Smooth muscle cell (in vitro differentiated cells): ENCODE data around the gene LY6G5B. TPM values are rescaled to one million over a fixed set of nuclear protein-coding genes. Genes with fewer than 3 reads are reported as not detected.

Source experiments
- DNase-seq: peaks from one replicate; lab custom pipeline; 2025; ENCODE audit not compliant: unreplicated experiment; lab: John Stamatoyannopoulos, UW
- H2AFZ ChIP-seq: fragments of 200-600 bp; sonication (generic); 2 replicates; pipeline ENCODE4 v1.6.0; 2016; ENCODE audit warnings: antibody characterized with exemption, low read depth, mild to moderate bottlenecking
- H3F3A ChIP-seq: fragments of 200-600 bp; sonication (generic); 2 replicates; pipeline ENCODE4 v1.6.0; 2017; ENCODE audit warnings: antibody characterized with exemption, low read depth
- H3K27ac ChIP-seq: fragments of 200-600 bp; sonication (generic); 2 replicates; pipeline ENCODE4 v1.5.1; 2016; ENCODE audit warnings: low read depth, mild to moderate bottlenecking
- H3K27me3 ChIP-seq: fragments of 200-600 bp; sonication (generic); 2 replicates; pipeline ENCODE4 v1.6.1; 2016; ENCODE audit warnings: low read depth, mild to moderate bottlenecking
- H3K36me3 ChIP-seq: fragments of 200-600 bp; sonication (generic); 2 replicates; pipeline ENCODE4 v1.5.1; 2016; ENCODE audit warnings: low read depth
- H3K4me1 ChIP-seq: fragments of 200-600 bp; sonication (generic); 2 replicates; pipeline ENCODE4 v1.5.1; 2016; ENCODE audit warnings: low read depth
- H3K4me2 ChIP-seq: fragments of 200-600 bp; sonication (generic); 2 replicates; pipeline ENCODE4 v1.6.0; 2016; ENCODE audit warnings: mild to moderate bottlenecking
- H3K4me3 ChIP-seq: fragments of 200-600 bp; sonication (generic); 2 replicates; pipeline ENCODE4 v1.5.1; 2016; ENCODE audit warnings: mild to moderate bottlenecking
- H3K79me2 ChIP-seq: fragments of 200-600 bp; sonication (generic); 2 replicates; pipeline ENCODE4 v1.6.0; 2016; ENCODE audit warnings: low read depth, mild to moderate bottlenecking
- H3K9ac ChIP-seq: fragments of 200-600 bp; sonication (generic); 2 replicates; pipeline ENCODE4 v1.6.0; 2016; ENCODE audit warnings: low read depth
- H3K9me3 ChIP-seq: fragments of 200-600 bp; sonication (generic); replicated peaks from 2 replicates; pipeline ENCODE4 v1.5.1; 2016; ENCODE audit warnings: low read depth
- H4K20me1 ChIP-seq: fragments of 200-600 bp; sonication (generic); 2 replicates; pipeline ENCODE4 v1.6.0; 2016; ENCODE audit warnings: low read depth
- WGBS: methylation state at CpG from one replicate; pipeline ENCODE4 v1.1.7; 2016; ENCODE audit warnings: low lambda C conversion rate; 5-methylcytosine and 5-hydroxymethylcytosine counted together
- polyA plus RNA-seq: library from polyadenylated mRNA; unstranded; fragments of >200 nt; fragmentation: Nextera tagmentation; extraction: Ambion mirVana; gene quantifications from 2 replicates; pipeline ENCODE4 v1.2.1, GENCODE V29; 2016
- total RNA-seq: library from RNA; depleted of rRNA; stranded (reverse); fragments of >200 nt; gene quantifications from 2 replicates; pipeline ENCODE4 v1.2.3, GENCODE V29; 2014
- TF ChIP-seq, protein P1 (sequence below): fragments of 200-600 bp; sonication (generic); IDR thresholded peaks from 2 replicates; pipeline ENCODE4 v1.5.1; 2017; ENCODE audit warnings: borderline replicate concordance, mild to moderate bottlenecking, antibody characterized with exemption; ENCODE audit not compliant: insufficient read depth, poor library complexity, severe bottlenecking

LY6G5B gene
- total and polyA plus RNA-seq, 2 experiments from 2014 or later = 1.5 to 5.6 TPM

DNA sequence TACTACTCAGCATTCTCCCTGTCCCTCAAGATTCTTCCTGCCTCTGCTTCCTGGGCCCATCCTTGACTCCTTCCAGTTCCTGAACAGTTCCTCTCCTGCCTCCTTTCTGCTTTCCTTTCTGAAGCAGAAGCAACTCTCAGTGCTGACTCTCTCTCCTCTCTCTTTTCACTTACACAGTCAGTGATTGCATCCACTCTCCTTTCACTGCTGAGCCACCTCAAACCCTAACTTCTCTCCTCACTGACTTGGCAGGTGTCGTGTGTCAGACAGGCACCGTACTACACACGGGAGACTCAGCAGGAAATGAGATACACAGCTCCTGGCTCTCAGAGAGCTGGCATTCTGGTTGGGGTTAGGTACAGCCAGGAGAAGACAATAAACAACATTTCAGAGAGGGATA is 27.8 kb downstream of the LY6G5B start:
- H3K9me3 ChIP-seq = no peaks in the 10 kb centered on the region
- H2AFZ ChIP-seq = no peak overlapping the region
- H3K9ac ChIP-seq = no peak overlapping the region
- no peak overlapping the region for H3K27ac ChIP-seq
- H3K4me1 ChIP-seq = peaks cover 10% of the 10 kb centered on the region
- H3F3A ChIP-seq = no peaks in the 10 kb centered on the region
- TF ChIP-seq, protein P1, sequence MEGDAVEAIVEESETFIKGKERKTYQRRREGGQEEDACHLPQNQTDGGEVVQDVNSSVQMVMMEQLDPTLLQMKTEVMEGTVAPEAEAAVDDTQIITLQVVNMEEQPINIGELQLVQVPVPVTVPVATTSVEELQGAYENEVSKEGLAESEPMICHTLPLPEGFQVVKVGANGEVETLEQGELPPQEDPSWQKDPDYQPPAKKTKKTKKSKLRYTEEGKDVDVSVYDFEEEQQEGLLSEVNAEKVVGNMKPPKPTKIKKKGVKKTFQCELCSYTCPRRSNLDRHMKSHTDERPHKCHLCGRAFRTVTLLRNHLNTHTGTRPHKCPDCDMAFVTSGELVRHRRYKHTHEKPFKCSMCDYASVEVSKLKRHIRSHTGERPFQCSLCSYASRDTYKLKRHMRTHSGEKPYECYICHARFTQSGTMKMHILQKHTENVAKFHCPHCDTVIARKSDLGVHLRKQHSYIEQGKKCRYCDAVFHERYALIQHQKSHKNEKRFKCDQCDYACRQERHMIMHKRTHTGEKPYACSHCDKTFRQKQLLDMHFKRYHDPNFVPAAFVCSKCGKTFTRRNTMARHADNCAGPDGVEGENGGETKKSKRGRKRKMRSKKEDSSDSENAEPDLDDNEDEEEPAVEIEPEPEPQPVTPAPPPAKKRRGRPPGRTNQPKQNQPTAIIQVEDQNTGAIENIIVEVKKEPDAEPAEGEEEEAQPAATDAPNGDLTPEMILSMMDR = no peak
- peaks cover 24% of the 10 kb centered on the region for H3K79me2 ChIP-seq
- no peak overlapping the region for H3K4me3 ChIP-seq
- WGBS = 91% methylated on average over 3 of the region's 3 CpGs
- no peaks in the 10 kb centered on the region for H3K36me3 ChIP-seq
- H3K27me3 ChIP-seq = no peaks in the 10 kb centered on the region
- H4K20me1 ChIP-seq = peaks cover 5% of the 10 kb centered on the region
- no peak for DNase-seq
- H3K4me2 ChIP-seq = no peak overlapping the region

DNA sequence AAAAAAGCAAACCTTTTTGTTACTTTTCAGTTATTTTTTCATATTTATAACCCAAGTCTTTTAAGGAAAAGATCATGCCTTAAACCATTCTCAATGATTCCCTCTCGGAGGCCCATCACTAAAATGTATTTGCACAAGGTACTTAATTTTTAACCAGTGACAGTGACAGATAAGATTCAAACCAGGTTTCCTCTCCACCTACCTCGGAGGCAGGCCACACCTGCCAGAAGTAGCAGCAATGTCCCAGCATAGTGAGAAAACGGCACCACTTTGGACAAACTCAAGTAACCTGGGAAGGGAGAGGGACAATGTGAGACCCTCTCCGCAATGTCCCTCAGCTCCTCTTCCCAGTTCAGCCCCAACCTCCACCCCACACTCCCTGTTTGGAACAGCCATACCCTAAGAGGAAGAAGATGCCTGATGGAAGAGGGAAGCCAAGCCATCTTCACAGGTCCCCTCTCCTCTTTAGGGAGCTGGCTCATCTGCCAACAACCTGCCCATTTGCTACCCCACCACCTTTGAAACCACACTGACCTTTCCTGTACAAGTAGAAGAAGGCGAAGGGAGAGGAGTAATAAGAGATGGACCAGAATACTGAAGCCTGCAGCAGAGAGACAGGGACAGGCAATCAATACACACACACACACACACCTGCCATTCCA is 31.1 kb downstream of the LY6G5B start:
- H3F3A ChIP-seq = no peaks in the 10 kb centered on the region
- H3K27ac ChIP-seq = no peak overlapping the region
- over 99% methylated on average over 5 of the region's 5 CpGs for WGBS
- peaks cover 27% of the 10 kb centered on the region for H3K79me2 ChIP-seq
- no peak overlapping the region for H3K4me2 ChIP-seq
- no peak overlapping the region for H3K9ac ChIP-seq
- H3K4me1 ChIP-seq = peaks cover 10% of the 10 kb centered on the region
- H3K27me3 ChIP-seq = no peaks in the 10 kb centered on the region
- H3K9me3 ChIP-seq = no peaks in the 10 kb centered on the region
- H4K20me1 ChIP-seq = peaks cover 5% of the 10 kb centered on the region
- H2AFZ ChIP-seq = no peak overlapping the region
- no peaks in the 10 kb centered on the region for H3K36me3 ChIP-seq
- H3K4me3 ChIP-seq = peak overlapping the region; percentile 2
- DNase-seq = no peak
- TF ChIP-seq, protein P1 = no peak

DNA sequence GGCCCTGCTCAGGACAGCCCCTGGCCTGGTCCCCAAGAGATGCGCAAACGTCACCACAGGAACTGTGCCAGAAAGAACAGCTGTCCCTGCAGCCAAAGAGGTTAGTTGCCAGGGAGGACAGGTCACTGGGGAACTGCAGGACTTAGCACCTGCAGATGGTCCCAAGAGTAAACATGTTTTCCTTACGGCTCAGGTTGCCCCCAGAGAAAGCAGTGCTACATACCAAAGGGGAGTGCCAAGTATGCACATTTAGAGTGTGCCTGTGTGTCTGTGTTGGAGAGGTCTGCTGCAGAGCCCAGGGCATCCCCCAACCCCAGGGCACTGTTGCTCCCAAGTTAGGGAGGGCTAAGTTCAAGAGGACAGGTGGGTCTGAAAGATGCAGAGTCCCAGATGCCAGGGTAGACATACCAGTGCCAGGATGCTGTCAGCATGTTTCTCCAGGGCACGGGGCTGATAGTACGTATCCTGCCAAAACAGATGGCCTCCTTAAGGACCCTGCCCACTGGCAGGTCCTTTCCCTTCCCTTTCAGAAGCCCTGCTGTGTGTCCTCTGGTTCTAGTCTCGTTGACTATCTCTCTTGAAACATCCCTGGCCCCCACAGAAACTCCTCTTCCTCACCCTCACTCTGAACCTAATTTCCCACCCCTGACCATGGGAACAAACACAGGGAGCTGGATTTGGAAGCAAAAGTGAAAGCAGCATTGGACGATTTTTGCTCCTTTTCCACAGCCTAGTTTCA is 32.1 kb downstream of the LY6G5B start:
- Histone ChIP-seq H3K4me3 (peak overlapping the region; percentile 71), H3K36me3 (no peaks in the 10 kb centered on the region), H3K79me2 (peaks cover 27% of the 10 kb centered on the region), H3K4me2 (peak overlapping the region; percentile 86), H3K4me1 (peaks cover 10% of the 10 kb centered on the region), H3K9ac (peak overlapping the region; percentile 90), H3K9me3 (no peaks in the 10 kb centered on the region), H3K27me3 (no peaks in the 10 kb centered on the region), H2AFZ (peak overlapping the region; percentile 82), H3F3A (no peaks in the 10 kb centered on the region), H3K27ac (peak overlapping the region; percentile 81), H4K20me1 (peaks cover 5% of the 10 kb centered on the region)
- TF ChIP-seq, protein P1 = no peak
- WGBS = 58% methylated on average over 7 of the region's 7 CpGs
- DNase-seq = no peak

DNA sequence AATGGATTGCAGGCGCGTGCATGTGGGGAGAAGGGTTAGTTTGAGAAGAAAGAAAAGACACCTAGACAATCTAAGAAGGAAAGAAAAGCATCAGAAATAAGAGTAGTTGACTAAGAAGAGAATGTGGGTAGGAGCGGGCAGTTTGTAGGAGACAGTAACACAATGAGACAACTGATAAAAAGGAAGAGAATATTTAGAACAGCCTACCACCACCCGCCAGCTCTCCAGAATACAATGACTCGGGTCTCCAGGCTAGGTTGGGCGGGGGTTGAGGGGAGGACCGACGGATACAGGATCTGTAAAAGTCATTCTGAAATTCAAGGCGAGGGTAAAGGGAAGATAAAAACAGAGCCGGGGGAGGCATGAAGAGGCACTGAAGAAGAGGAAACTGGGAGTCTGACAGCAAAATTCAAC is 32.6 kb downstream of the LY6G5B start:
- Histone ChIP-seq H3F3A (no peaks in the 10 kb centered on the region), H4K20me1 (peaks cover 5% of the 10 kb centered on the region), H3K79me2 (peaks cover 27% of the 10 kb centered on the region), H2AFZ (peak overlapping the region; percentile 82), H3K27me3 (no peaks in the 10 kb centered on the region), H3K36me3 (no peaks in the 10 kb centered on the region), H3K4me2 (peak overlapping the region; percentile 86), H3K27ac (peak overlapping the region; percentile 81), H3K4me3 (peak overlapping the region; percentile 71), H3K9me3 (no peaks in the 10 kb centered on the region), H3K9ac (peak overlapping the region; percentile 90), H3K4me1 (peaks cover 10% of the 10 kb centered on the region)
- no peak for DNase-seq
- TF ChIP-seq, protein P1 = no peak
- 6% methylated on average over 10 of the region's 10 CpGs for WGBS
